NCI-H2196 treated with DMSO at 0.1 percent for 48 hours (cell line): ENCODE data around the gene ADPRM.

Experiments
- DNase-seq: peaks from one replicate; lab custom pipeline; 2025; ENCODE audit not compliant: unreplicated experiment; lab: John Stamatoyannopoulos, UW

ADPRM gene

DNA sequence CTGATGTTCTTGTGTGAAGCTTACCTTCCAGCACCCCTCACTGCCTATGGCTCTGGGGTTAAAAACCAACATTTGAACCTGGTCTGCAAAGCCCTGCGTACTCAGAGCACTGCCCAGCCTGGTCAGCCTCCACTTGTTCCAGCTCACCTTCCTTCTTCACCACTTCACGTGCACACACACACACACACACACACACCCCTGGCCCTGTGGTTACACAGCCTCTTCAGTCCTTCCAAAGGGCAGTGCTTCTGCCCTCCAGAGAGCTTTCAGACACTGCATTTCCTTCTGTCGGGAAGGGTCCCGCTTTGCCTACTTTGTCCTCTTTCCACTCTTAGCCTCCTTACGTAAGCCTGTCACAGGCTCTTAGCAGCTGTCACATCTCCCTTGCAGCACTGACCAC lies 42.0 kb downstream of the ADPRM start:
- no peak for DNase-seq

DNA sequence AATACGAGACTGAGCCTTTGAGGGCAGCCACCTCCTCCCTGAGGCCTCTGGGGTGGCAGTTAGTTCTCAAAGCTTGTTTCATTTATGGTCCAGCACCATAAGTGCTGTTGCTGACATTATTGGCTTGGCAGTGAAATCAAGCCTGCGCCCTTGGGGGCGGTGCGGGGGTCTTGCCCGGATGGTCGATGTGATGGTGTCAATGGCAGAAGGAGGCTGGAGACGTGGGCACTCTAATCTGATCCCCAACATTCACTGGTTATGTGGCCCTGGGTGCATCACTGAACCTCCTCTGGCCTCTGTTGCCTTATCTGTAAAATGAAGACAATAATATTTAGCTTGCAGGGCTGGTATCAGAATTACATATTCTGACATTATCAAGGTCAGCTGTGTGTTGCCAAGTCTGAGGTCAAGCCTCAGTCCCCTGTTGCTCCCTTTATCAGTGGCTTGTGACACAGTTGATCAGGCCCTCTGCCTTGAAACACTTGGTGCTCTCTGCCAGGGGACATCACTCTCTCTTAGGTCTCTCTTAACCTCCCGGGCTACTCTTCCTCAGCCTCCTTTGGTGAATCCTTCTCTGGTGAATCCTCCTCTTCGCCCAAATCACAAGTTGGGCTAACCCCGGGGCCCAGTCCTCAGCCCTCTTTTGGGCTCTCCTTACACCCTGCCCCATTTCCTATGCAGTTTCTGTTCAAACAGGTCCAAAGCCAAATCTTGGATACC lies 44.2 kb downstream of the ADPRM start:
- DNase-seq, result no peak

DNA sequence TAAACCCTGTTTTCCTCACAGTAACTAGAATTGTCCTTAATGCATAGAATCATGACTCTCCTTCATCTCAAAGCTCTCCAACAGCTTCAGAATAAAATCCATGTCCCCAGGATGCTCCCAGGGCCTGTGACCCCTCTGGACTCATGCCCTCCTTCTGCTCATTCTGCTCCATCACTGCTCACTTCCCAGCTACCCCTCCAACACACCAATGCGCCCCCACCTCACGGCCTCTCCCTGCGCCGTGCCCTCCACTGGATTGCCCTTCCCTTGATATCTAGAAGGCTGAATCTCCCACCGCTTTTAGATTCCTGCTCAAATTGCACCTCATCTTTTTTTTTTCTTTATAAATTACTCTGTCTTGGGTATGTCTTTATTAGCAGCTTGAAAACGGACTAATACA lies 45.0 kb downstream of the ADPRM start:
- no peak for DNase-seq

DNA sequence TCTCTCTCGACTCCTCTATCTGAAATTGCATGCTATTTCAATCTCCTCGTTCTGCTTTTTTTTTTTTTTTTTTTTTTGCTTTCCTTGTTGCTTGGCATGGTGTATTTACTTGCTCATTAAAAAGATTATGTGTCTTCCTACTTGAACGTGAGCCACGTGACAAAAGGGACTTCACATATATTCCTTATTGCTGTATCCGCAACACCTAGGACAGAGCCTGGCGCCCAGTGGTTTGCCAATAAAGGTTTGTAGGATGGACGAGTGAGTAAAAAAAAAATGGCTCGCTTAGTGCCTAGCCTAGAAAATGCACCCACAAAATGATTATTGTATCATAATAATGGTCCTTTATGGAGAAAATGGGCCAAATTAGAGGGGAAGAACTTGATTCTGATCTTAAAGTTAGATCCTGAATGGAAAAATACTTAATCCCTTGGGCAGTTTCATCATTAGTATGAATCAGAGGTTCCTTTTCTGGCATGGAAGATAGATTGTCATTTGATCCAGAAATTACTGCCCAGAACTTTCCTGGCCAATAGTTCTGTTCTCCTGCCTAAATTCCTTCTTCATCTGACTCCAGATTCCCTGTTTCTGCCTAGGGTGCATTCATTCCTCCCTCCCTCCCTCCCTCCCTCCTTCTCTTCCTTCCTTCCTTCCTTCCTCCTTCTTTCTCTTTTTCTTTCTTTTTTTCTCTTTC lies 46.1 kb downstream of the ADPRM start:
- no peak for DNase-seq

DNA sequence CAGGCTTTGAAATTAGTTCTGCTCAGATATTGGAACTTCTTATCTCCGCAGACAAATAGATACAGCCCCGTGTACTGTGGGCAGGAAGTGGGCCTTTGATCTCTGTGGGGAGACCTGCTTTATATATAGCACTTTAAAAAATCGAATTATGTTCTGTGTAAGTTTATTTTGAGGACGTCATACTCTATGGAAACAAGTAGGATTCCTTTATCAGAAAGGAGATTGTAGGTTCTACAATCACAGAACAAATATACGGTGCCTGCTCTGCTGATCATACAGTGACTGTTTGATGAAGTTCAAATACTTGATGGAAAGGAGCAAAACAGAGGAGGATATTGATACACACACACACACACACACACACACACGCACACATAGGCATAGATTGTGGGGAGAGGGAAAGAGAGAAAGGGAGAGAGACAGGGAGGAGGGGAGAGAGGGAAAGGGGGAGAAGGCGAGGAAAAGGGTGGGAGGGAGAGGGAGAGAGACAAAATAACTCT lies 47.2 kb downstream of the ADPRM start:
- no peak for DNase-seq

DNA sequence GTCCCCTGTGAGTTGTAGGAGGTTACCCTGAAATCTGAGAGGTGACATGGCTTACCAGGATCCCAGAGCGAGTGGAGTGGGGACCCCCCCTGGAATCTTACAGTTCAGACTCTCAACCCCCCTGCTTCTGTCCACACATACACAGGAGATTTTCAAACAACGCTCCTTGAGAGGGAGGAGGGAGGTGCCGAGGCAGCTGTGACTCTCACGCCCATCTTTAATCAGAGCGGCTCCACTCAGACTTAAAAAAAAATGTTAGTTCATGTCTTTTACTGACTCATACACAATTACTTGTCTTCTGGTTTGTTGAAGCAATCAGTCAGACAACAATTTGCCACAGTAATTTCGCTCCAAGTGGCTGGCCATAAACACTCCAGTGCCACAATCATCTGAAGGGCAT lies 47.8 kb downstream of the ADPRM start:
- DNase-seq, result no peak

DNA sequence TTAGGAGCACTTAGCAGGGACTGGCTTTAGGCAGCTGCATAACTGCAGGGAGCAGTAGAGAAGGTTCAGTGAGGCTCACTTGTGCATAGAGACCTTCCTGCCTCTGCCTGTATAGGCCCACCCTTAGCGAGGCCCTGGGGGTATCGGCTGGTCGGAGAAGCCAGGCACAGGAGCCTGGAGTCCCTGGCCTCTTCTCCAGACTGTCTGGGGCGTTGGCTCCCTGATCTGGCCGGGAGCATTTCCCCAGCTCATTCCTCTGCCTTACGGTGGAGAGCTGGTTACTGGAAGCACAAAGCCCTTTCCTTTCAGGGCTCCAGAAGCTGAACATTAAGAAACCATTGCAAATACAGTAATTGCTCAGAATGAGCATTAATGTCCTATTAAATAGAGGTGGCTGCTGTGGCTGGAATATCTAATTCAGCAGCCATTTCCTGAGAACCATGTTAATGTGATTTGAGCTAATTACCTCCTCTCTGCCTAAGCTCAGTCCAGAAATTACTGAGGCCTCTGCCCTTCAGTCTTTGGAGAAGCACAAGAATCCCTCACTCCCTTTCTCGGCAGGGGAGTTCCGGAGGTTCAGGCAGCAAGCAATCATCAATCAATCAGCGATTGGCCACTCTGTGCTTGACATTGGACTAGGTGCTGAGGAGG lies 51.3 kb downstream of the ADPRM start:
- DNase-seq, result no peak

DNA sequence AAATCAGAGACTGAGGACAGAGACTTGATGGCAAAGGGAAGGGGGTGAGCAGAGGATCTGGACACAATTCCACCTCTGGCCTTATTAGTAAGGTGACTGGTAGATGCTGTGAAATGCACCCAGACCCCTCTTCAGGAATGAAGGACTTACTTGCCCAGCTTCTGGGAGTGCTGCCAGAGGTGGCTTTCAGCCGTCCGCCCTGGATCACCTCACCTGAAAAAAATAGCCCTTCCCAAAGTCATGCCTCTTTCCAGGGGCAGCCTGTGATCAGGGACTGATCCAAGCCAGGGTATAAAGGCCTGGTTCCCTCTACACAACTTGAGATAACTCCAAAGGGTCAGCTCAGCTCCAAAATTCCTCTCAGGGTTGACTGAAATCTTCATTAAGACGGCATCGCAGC lies 52.8 kb downstream of the ADPRM start:
- DNase-seq, result no peak

DNA sequence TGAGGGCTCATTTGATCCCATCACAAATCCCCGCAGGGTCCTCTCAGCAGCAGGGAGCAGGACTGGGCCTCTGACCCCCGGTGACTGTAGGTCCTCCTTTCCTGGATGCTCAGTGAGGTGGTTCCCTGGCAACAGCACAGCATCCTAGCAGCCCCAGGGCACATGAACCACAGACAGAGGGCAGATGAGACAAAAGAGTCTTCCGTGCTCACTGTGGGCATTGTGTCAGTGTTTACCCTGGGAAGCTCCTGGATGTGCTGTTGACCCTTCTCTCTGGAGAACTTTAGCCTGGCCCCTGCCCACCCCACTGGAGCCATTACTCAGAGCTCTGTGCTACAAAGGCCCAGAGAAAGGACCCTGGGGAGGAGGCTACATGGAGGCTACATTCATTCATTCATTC lies 54.2 kb downstream of the ADPRM start:
- no peak for DNase-seq

DNA sequence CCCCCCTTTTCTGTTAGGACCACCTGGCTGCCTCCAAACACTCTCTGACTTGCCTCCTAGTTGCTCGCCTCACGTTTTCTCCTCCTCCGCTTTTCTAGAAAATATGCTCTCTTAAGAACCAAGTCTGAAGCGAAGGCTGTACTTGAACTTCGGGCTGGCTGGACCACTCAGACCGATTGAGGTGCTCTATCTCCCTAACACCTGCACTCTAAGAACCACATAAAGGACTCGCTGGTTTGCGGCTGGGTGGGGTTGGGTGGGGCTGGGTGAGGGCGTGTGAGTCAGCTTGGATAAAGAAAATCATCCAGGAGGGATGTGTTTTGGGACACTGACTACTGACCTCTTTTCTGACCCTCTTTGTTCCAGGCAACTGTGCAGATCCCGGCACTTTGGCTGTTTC lies 55.3 kb downstream of the ADPRM start:
- no peak for DNase-seq

DNA sequence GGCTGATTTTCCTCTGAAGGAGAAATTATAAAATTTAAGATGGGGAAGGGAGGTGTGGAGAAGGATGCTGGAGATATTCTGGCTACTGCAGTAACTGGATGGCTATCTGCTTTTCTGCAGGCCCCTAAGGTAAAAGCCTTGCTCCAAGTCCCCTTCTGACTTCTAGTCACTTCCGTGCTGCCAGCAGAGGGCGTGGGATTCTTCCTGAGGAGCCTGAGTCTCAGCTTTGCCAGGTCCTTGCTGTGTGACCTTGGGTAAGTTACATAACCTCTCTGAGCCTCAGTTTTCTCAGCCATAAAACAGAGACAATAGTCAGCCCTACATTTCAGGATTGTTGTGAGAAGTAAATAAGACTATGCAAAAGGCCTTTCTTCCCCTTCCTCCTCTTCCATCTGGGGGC lies 56.7 kb downstream of the ADPRM start:
- DNase-seq, result no peak

DNA sequence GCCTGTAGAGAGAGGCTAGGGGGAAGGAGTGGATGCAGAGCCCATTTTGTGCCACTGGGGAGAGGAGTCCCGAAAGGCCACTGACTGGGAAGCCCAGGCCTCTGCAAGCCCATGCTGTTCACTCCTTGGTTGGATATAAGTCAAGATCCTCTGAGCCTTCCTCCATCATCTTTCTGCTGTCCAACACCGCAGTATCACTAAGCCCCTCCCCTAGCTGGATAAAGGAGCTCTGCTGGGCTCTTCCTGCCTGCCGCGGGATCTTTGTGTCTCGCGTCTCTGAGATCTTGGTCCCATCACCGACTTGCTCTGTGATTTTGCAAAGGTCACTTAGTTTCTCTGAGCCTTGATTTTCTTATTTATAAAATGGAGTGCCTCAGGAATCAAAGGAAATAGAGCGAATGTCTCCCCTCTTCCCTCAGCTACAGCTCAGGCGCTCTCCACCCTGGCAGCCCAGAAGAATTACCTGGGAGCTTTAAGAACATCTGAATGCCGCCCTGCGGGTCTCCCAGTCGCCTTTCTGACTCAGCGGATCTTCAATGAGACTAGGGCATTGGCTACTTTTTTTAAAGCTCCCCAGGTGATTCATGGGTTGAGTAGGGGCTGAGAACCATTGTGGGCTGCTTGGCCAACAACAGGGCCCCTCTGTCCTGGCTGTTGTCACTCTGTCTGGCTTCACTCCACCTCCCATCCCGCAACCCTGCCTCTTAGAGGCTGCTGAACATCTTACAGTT lies 57.6 kb downstream of the ADPRM start:
- no peak for DNase-seq

DNA sequence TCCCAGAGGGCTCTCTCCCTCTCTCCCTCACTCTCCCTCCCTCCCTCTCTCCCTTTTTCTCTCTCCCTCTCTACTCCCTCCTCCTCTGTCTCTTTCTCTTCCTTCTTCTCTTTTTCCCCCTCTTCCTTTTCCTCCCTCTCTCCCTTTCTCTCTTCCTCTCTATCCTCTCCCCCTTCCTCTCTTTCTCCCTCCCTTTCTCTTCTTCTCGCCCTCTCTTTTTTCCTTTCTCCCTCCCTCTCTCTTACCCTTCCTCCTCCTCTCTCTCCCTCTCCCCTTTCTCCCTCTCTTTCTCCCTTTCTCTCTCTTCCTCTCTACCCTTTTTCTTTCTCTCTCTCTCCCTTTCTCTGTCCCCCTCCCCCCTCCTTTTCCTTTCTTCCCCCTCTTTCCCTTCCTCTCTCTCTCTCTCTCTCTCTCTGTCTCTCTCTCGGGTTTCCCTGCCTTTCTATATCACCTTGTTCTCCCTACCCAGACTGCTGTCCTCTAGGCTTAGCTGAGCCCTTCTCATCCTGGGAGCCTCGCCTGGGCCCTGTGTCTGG lies 58.3 kb downstream of the ADPRM start:
- no peak for DNase-seq

DNA sequence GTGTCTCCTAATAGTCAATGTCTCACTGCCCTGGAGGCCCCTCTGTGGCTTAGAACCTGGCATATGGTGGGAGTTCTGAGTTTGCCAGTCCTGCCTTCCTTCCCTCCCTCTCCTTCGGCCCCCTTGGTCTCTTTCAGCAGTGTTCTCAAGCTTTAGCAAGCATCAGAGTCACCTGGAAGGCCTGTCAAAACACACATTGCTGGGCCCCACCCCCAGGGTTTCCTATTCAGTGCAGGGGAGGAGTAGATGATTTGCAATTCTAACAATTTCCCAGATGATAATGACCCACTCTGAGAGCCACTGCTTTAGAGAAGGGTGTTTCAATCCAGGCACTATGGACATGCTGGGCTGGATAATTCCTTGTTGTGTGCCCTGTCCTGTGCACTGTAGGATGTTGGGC lies 58.8 kb downstream of the ADPRM start:
- DNase-seq, result no peak

DNA sequence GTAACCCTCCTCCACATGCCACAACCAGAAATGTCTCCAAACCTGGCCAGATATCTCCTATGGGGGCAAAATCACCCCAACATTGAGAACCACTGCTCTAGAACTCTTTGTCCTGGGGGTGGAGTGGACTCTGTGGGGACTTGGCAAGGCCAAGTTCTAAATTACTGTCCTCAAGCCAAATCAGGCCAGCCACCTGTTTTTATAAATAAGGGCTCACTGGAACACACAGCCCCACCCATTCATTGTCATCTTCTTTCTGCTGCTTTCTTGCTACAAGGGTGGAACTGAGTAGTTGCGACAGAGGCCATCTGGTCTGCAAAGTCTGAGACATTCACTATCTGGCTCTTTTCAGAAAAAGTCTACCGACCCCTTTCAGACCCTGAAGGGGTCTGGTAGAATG lies 59.2 kb downstream of the ADPRM start:
- no peak for DNase-seq

DNA sequence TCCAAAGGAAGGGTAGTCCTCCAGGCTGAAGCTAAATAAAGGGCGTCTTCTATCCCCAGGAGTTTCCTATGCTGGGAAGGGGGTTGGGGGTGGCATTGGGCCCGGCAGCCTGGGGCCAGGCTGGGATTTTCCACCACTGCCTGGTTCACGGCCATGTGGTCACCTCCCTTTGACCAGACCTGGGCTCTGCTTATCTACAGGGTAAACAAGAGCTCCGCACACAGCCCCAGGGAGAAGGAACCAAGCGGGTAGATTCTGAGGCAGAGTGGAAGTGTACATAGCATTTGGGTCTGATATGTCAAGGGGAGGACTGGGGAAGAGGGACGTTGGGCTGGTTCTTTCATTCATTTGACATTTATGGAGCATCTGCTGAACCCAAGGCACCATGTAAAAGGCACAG lies 59.7 kb downstream of the ADPRM start:
- DNase-seq, result no peak

DNA sequence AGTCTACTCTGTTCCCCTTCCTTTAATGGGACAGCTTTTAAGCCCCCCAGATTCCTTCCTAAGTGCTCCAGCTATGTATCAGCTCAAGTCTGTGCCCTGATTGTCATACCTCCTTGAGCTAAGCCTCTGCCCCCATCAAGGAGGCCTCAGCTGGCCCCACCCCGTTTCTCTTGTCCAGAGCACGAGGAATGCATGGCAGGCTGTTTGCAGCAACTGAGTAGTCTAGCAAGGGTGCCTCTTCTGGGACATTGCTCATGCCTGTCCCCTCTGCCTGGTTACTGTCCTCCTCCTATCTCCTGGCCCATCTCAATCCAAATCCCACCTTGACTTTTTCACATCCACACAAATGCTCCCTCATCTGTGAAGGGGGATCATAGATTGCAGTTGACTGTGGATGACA lies 60.3 kb downstream of the ADPRM start:
- no peak for DNase-seq

DNA sequence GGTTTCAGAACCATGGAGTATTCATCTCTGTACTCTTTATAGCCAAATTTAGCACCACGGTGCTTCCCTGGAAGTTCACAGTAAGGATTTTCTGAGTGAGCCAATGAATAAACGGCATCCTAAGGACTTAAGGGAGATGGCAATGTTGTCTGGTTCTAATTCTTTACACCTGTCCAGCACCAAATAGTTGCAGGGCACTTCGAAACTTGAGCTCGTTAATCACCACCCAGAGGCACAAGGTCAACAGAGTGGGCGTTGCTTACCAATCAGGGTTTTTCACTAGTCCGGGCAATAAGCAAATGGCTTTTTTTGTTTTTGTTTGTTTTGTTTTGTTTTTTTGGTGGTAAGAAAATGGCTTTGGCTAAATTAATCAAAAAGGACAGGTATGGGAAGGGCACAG lies 60.7 kb downstream of the ADPRM start:
- no peak for DNase-seq
